Cortex of kidney (tissue), 1 donor: ENCODE results near the gene NOL8.
A peak's percentile ranks its signal among the peaks of the same experiment; 100 is the strongest.

ENCODE experiments used
- DNase-seq: peaks from one replicate; lab custom pipeline; 2025; lab: John Stamatoyannopoulos, UW

NOL8 gene

DNA sequence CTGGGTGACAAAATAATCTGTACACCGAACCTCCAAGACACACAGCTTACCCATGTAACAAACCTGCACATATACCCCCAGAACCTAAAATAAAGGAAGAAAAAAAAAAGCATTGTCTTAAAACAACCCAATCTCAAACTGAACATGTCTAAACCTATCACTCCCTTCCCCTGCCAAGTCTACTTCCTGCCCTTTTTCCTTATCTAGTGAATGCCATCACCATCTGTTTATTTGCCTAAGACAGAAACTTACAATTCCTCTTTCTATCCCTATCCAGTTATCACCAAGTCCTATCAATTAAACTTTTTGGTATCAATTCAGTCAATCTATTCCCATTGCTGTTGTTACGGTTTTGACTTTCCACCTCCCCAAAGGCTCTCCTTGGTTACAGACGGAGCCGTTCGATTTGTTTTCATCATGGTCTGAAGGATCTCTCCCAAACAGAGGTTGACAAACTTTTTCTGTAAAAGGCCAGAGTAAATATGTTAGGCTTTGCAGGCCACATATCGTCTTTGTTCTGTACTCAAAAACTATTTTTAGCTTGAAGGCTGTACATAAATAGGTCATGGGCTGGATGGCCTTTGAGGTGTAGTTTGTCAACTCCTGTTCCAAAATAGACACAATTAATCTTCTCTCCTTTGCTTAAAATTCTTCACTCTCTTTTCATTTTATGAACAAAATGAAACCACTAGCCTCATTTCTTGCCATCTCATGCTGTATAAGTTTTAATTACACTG lies 12.1 kb downstream of the NOL8 start:
- DNase-seq = no peak

DNA sequence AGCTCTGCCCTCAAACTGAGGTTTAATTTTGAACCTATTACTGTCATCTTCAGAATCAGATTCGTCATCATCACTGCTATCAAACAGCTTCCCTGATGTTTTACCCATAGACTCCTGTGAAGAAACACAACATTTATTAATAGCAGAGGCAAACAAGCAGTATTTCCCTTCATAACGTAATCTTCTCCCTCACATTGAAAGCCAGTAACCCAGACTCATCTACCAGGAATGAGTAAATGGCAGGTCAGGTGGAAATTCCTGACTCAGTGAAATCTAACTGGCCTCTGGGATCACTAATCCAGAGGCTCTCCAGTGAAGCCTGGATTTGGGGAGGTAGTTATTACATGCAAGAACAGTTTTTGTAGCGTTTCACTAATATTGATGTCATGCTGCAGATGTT lies 14.6 kb downstream of the NOL8 start:
- no peak for DNase-seq

DNA sequence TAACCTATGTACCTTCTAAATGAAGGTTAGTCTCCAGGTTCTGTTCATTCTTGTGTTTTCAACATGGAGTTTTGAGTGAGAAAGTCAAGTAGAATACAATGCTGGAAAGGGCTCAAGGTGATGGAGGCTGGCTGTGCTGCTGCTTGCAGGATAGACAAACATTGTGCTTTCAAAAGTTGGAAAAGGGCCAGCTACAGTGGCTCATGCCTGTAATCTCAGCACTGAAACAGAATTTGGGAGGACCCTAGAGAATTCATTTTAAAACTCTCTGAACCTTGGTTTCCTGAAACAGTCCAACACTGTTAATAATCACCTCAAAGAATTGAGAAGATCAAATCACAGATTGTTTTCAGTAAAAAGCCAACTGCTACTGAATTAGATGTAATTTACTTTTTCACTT lies 16.3 kb downstream of the NOL8 start:
- no peak for DNase-seq

DNA sequence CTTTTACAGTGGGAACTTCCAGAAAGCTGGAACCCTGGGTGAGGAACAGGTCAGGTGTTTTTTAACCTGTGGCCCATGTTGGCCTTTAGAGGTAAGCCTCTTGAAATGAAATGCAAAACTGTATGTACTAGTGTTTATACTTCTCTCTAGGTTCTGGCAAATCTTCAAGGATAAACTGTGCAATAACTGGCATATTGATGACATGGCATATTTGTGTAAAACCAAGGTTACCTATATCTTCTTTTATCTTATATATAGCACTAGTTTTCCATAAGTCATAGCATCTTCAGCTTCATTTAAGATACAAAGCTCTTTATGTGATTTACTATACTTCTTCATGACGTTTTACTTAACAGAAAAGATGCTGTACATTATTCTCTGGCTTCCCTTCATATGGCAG lies 24.2 kb downstream of the NOL8 start:
- no peak for DNase-seq

DNA sequence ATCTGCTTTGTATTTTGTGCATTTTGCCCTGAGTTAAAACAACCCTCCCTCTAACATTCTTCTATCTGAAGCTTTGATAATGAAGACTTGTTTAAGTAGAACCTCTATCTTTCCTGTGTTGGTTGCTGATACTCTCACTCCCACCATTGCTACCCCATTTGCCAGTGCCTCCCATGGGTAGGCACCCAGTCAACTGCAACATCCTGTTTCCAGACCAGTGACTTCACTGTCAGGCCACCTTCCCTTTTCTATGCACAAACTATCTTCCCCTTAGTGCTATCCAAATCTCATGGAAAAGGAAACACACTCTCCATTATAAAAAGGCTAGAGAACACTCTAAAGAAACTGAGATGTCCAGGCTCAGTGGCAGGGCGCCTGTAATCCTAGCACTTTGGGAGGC lies 26.0 kb downstream of the NOL8 start:
- no peak for DNase-seq

DNA sequence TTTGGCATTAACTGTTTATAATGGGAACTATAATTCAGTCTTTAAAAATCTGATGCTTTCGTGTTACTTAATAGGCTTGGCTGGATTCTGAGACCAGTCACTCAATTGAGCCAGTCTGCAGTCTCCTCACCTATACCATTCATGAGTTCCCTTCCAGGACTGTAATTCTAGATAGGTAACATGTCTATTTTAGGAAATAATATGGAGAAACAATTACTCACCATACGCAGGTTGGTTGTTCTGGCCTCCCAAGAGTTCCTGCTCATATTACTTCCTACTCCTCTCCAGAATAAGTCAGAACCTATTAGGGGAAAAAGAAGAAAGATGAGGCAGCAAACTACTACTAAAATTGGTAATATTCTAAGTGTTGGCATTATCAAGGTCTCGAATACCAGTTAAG lies 27.1 kb downstream of the NOL8 start:
- DNase-seq = no peak

DNA sequence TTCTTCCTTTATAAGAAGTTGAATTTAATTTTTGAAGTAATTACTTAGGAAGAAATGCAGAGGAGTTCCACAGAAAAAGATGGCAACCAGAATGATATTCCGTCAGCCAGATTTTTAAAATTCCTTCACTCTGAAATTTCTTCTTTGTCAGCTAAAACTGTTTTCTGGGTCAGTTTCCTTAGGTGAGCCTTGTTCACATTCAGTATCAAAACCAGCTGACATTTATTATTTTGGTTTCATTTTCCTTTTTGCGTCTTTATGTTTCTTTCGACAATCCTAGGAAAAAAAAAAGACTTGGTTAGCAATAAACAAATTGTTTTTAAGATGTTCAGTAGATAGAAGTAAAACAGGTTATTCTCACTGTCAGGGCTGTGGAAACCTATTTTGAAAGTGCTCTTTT lies 27.5 kb downstream of the NOL8 start:
- no peak for DNase-seq

DNA sequence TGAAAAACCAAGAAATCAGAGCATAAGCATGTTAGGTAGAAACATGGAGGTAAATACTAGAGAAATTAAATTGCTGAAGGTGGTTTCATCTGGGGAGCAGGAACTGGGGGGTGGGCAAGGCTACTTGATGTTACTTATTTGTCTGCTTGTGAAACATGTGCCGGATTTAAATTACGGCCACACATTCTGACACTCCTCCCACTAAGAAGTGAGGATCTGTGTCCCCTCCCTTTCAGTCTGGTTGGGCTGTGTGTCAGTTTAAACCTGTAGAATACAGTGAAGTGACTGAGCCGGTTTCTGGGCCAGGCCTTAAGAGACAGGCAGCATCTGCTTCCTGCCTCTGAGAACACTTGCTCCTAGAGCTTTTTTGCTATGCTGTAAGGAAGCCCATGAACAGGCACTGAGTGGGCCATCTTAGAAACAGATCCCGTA lies 29.3 kb downstream of the NOL8 start:
- no peak for DNase-seq

DNA sequence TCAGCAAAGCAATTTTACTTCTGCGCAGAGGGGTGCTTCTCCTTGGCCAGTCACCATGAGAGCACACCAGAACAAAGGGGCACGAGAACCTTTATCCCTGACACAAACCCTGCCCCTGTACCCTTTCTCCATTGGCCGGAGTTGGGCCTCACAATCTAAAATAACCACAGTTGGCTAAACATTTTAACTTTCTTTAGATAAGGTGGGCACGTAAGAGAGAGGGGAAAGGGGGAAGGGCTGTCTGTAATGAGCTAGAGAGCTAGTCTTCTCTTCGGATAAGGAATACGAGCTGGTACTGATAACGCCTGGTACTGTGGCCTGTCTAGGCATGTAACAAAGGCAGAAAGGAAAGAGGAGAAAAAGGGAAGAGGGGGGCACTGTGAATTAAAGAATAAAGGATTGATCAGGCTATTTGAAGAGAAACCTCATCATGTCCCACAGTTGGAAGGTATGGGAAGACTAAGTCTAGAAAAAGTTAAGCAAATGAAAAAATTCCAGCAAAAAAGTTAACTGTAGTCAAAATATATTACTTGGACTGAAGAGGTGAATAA lies 29.8 kb downstream of the NOL8 start:
- no peak for DNase-seq

DNA sequence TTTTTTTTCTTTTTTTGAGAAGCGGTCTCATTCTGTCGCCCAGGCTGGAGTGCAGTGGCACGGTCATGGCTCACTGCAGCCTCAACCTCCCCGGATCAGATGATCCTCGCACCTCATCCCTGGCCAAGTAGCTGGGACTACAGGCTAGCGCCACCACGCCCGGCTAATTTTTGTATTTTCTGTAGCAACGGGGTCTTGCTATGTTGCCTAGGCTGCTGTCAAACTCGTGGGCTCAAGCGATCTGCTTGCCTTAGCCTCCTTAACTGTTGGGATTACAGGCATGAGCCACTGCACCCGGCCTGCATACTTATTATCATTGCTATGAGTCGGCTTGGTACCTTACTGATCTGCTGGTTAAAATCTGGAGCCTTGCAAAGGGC lies 30.9 kb downstream of the NOL8 start:
- DNase-seq = no peak

DNA sequence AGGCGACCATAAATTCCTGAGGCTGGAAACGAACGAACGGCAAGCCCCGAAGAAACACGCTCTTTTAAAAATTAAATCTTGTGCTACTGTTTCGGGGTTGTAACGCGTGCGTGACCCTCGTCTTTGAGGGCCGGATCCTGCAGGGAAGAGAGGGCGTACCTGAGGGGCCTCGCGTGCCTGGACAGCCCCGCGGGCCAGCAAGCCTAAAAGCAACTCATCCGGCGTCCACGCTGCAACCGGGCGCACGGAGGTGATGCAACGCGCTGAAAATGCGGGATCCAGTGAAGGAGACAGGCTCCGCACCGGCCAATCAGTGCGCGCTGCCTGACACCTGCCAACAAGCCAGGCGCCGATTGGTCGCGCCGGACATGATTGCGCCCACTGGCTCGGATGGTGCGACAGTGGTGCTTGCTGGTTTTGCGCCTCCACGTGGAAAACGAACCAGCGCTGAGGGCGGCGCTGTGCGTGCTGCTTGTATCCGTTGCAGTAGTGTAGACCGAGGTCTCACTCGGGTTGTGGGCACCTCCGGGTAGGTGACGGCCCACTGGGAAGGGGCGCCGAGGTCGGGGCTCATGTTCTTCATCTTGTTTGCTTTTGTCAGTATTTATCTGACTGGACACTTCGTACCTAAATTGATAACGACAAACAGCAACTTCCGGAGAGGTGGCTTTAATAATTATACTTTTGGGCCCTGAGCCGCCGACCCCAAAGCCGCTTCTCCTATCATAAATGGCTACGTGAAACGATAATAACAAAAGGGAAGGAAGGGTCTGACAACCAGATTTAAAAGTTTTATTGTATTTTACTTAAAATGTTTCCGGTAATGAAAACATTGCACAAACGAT lies 31.5 kb downstream of the NOL8 start, which contains the start of gene IARS1:
Gene IARS1 (minus strand): TSS at position 246 of the 845 bp plus-strand sequence. CDS start 4,278 bp downstream, outside the sequence.
- DNase-seq = peak; percentile 97

DNA sequence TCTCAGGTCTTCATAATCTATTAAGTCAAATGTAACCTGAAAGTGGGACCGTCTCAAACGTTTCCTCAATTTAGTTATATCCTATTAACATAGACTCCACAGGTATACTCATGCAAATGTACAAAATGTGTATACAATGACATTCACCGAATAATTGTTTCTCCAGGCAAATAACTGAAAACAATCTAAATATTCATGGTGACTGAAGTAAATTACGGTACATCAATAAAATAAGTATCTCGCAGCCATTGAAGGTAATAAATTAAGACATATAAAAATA lies 32.1 kb downstream of the NOL8 start:
- DNase-seq = no peak

DNA sequence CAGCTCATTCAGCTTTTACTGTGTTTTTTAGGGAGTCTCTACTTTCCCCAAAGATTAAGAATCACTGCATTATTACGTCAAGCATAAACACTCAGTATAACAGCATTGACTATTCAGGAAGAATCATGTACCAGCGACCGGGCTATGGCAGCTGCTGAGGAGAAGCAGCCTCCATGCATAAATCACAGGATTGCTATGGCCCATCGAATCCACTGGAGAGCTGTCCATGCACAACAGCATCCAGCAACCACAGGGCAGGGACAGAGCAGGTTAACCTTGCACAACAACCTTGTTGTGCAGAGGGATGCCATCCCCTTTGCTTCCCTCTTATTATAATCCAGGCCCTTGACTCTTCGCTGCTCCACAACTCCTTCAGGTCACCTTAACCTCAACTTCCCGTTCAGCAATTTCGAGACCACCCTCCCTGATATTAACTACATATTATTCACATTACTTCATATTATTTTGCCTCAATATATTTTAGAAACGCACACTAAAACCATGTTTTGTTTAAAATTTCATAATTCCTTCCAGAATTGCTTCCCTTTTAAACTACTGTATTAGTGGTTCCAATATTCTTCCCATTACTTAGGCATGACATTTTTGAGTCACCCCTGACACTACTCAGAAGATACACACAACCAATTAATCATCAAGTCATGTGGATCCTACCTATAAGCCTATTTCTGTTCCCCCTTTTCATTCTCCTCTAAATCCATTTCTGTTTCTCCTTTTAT lies 32.6 kb downstream of the NOL8 start:
- DNase-seq = no peak

DNA sequence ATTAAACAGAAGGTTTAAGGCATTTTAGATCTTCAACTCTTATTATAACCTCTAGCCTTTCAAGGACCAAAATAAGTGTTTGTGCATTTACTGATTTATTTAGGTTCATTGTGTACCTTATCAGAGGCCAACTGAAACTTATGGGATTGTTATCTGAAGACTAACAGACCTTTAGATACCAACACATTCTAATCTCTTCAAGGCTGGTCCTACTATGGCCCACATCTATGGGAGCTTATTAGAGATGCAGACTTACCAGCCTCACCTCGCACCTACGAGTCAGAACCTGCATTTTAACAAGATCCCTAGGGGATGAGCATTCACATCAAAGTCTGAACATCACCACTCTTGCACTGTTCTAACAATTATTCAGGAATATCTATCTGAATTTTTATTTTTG lies 33.6 kb downstream of the NOL8 start:
- DNase-seq = no peak

DNA sequence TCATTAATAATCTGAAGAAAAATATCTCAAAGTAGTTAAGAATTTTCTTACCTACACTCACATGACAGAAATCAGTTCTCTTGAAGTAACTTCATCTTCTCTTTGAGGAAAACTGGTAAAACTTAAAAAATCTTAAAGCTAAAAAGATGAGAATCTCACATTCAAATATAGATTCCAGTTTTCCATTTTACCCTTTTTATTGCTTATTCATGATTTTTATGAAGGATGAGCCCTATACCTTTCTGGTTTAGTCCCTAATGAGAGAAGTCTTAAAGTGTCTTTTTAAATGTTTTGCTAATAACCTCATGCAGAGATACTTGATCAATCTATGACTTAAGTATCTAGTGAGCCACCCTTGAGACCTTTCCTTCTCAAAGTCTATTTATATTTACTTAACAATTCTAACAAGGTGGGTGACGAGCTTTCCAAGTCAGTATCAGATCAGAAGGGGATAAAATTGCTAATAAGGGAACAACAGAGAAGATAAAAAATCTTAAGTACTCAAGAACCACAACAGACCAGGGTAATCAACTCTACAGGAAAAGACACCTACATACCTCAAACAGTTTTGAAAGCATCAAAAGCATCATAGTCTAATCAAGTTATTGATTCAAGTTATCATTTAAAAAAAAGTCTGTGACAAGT lies 34.2 kb downstream of the NOL8 start:
- no peak for DNase-seq

DNA sequence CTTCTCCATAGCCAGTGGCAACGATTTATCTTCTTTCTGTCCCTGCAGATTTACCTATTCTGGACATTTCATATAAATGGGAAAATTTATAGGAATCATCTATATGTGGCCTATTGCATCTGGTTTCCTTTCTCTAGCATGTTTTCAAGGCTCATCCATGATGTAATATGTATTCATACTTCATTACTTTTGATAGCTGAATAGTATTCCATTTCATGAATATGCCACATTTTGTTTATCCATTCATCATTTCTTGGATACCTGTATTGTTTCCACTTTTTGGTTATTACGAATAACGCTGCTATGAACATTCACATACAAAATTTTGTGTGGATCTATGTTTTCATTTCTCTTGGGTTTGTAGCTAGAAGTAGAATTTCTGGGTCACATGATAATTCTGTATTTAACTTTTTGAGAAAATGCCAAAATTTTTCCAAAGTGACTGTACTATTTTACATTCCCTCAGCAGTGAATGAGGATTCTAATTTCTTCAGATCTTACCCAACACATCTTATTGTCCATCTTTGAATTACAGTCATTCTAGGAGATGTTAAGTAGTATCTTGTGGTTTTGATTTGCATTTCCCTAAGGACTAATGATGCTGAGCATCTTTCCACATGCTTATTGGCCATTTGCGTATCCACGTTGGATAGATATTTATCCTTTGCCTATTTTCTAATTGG lies 35.3 kb downstream of the NOL8 start:
- no peak for DNase-seq

DNA sequence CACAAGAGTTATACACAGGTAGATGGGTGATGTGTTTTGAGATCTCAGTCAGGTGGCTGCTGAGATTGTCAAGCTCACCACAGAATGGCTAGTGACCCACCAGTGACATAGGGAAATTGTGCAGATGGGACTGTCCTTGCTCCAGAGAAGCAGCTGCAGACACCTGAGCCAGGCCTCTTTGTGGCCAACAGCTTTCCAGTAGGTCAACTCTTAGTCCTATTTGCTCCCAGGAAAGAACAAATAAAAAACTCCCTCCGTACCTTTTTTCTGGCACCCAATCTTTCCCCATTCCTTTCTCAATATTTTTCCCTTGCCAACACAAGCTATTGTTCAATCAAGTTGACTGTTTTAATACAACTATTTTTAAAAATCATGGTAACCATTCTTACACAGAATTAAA lies 45.8 kb downstream of the NOL8 start:
- DNase-seq = no peak

DNA sequence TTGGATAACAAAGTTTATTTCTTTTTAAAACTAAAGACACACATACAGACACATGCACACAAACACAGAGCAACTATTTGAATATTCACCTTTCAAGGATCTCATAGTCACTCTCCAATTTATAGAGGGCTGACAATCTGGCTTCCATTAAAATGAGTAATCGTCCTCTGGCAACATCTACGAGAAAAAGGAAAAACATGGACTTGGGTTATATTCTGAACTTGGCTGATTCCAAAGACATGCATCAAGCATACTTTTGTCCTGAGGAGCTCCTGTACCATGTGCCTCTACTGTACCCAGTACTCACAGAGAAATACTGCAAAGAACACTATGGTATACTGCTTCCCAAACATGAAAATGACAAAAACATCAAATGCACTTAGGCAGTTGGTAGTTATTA lies 47.0 kb downstream of the NOL8 start:
- DNase-seq = no peak

DNA sequence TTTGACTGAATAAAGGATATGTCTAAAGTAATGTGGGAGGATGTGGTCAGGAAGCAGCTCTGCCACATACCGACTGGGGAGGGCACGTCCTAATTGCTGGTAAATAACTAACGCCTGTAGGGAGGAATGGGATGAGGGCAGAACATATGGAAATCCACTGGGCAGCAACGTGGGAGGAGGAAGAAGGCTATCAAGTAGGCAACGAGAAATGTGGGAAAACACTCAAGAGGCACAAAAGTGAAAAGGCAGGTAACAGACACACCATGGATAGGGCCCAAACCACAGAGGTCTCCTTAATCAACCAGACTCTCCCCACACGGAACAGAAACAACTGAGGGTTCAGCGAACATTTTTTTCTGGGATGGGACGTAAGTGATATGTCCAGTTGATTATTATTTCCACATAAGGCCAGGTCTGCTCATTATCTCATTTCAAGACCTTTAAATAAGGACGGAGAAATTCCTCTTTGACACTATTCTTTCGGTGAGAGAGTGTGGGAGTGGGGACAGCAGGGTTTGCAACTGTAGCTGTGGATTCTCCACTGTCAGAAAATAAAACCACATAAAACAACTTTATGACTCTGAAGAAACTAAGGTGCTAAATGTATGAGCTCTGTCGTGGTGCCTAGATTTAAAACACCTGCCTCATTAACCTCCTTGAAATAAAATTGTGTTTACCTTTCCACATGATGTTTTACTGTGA lies 48.7 kb downstream of the NOL8 start:
- no peak for DNase-seq

DNA sequence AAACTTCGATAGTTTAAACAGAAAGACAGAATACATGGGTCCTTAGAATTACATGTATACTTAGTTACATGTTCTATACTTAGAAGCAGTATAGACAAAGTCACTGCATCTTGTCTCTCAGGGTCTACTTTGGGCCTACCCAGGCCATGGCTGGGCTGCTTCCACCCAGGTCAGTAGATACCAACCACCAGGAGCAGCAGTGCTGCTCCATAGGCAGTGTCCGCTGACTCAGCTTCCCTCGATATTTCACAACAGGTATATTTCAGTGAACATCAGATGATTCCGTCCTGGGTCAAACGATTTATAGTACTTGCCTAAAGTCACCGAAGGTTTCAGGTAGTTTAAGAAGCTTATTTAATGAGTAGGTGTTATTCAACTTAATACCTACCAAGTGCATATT lies 49.6 kb downstream of the NOL8 start:
- DNase-seq = no peak

DNA sequence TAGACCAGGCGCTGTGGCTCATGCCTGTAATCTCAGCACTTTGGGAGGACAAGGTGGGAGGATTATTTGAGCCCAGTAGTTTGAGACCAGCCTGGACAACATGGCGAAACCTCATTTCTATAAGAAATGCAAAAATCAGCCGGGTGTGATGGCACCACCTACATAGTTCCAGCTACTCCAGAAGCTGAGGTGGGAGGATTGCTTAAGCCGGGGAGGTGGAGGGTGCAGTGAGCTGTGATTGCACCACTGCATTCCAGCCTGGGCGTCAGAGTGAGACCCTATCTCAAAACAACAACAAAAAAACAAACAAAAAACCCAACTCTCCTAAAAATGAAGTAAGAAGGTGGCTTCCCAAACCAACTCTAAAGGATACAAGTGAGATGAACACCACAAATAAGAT lies 54.6 kb downstream of the NOL8 start:
- no peak for DNase-seq
